ENCODE results near the gene SLC39A7.
A peak's percentile ranks its signal among the peaks of the same experiment; 100 is the strongest.
"Not testable (repeated sequence)": the region's sequence is repeated elsewhere in the genome, so short reads cannot be mapped to it uniquely, and the experiment has no call there.

SLC39A7 gene

DNA sequence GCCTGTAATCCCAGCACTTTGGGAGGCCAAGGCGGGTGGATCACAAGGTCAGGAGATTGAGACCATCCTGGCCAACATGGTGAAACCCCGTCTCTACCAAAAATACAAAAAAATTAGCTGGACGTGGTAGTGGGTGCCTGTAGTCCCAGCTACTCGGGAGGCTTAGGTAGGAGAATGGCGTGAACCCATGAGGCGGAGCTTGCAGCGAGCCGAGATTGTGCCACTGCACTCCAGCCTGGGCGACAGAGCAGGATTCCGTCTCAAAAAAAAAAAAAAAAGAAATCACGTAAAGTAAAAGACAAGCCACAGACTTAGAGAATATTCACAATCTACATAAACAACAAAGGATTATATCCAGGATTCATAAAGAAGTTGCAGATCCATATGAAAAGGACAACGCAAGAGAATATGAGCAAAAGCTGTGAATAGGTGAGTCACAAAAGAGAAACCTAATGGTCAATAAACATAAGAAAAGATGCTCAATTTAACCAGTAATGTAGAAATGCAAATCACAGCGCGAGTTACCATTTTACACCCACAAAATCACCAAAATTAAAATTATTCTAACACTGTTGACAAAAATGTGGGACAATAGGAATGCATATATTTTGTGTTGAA lies 25.9 kb downstream of the SLC39A7 start:
- not testable (repeated sequence) for FAIRE-seq; DNase-seq (ENCODE audit: low spot score)

DNA sequence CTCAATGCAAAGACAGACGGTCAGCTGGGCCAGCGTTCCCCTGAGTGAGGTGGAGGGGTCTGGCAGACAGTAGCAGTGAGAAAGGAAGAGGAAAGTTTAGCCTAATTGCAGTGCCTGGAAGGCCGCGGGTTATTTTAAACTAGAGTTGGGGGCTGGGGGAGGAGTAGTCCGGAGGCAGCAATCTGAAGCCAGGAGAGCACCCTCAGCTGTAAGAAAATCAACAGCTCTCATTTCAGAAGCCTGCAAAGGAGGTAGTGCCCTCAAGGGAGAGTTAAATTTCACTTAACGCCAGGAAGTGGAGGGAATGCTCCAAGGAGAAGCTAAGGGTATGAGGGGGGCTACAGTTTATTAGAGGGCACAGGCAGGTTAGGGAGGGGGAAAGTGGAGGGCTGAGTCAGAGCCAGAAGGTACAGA lies 34.6 kb downstream of the SLC39A7 start:
- DNase-seq (ENCODE audit: low spot score) = no peak
- FAIRE-seq = no peak

DNA sequence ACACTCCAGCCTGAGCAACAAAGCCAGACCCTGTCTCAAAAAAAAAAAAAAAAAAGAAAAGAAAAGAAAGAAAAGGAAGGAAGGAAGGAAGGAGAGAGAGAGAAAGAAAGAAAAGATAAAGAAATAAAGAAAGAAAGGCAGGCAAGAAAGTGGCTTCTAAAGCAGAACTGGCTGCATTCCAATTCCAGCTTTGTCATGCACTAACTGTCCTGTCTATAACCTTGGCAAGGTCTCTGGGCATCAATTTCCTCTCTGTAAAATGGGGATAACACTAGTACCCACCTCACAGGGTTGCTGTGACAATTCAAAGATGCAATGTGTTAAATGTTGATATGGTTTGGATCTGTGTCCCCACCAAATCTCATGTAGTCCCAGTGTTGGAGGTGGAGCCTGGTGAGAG lies 35.7 kb downstream of the SLC39A7 start:
- no peak for FAIRE-seq
- no peak for DNase-seq (ENCODE audit: low spot score)

DNA sequence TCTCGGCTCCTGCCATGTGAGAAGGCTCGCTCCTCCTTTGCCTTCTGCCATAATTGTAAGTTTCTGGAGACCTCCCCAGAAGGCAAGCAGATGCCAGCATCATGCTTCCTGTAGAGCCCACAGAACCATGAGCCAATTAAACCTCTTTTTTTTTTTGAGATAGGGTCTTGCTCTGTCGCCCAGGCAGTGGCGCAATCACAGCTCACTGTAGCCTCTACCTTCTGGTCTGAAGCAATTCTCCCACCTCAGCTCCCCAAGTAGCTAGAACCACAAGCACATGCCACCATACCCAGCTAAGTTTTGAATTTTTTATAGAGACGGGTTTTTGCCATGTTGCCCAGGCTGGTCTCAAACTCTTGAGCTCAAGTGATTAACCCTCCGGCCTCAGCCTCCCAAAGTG lies 36.2 kb downstream of the SLC39A7 start:
- FAIRE-seq (no peak), DNase-seq (ENCODE audit: low spot score) (no peak)

DNA sequence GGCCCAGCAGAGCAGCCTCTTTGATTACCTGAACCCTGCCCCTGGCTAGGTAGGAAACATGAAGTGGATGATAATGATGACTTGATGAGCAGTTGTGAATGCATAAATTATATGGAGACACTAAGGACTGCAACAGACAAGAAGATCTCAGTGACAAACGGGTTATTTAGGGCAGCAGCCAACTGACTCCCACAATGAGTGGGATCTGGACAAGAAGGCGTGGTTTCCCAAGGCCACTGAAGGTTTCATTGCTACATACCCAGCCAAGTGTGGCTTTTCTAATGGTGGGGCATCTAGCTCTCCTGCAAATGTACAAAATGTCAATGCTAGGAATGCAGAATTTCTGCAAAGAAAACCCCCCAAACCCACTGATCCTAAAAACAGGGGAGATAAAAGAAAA lies 37.1 kb downstream of the SLC39A7 start:
- FAIRE-seq (no peak), DNase-seq (ENCODE audit: low spot score) (no peak)

DNA sequence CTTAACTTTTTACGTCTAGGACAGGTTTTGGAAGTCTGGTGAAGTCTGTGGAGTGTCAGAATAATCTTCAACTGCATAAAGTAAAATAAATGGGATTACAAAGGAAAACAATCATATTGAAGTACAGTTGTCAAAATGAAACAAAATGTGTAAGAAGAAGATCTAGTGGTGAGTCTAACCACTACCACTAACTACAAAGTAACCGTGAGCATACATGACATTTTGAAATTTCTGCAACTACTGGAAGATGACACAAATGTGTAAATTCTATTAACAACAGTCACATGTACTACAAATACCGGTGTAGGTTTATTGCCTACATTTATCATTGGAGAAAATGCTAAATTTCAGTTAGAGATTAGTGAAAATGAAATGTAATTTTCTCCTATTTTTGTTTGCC lies 41.3 kb downstream of the SLC39A7 start:
- FAIRE-seq (no peak), DNase-seq (ENCODE audit: low spot score) (no peak)

DNA sequence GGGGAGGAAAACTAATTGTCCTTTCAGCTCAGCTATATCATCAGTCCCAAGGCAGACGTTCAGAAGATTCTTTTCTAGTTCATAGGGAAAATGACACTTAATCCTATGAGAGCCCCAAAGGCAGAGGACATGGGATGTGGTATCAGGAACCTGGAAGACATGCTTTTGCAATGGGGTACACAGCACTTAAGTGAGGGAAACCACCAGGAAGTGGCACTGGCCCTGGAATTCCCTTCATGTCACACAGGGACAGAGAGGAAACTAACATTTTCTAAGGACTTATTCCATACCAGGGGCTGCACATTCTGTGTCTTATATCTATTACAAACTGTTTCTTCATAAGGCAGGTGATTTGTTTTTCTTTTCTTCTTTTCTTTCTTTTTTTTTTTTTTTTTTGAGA lies 42.8 kb downstream of the SLC39A7 start:
- DNase-seq (ENCODE audit: low spot score) (no peak), FAIRE-seq (no peak)

DNA sequence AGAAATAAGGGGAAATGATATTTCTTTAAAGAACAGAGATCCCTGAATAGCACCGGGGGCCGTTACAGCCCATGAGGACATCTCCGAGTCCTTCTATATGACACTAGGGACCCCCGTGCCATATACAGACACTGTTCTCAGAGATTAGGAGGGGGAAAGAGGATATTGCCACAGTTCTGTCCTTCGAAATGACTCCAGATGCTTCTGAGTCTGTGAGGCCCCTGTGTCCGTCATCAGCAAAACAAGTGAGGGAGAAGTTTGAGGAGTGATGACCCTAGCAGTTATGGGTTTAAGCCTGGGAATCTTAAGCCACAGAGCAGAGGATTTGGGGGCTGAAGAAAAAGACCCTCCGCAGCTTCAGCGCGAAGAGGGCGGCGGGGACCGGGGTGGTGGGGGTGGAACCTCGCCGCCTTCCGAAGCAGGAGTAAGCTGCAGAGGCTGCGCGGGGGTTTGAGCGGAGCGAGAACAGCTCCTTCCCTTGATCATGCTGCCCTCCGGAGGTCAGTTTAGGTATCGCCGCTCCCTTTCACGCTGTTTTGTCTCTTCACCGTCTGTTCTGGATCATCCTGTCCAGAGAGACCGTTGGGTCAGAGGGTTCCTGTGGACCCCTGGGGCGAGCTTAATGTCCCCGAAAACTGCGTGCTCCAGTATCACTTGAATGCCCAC lies 47.4 kb downstream of the SLC39A7 start:
- DNase-seq (ENCODE audit: low spot score) (peak; percentile 75), FAIRE-seq (peak; percentile 72)

DNA sequence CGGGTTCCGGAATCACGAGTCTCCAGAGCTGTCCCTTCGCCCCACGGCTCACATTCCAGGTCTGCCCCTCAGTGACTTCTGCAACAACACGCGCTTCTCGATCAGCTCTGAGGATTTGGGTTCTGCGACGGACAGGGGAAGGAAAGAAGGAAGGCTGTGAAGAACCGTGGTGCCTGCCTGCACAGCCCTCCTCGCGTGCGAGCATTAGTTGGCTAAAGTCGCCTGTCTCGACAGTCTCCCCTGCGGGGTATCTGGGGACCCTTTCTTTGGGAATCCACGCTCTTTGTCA lies 47.9 kb downstream of the SLC39A7 start:
- no peak for DNase-seq (ENCODE audit: low spot score)
- no peak for FAIRE-seq

DNA sequence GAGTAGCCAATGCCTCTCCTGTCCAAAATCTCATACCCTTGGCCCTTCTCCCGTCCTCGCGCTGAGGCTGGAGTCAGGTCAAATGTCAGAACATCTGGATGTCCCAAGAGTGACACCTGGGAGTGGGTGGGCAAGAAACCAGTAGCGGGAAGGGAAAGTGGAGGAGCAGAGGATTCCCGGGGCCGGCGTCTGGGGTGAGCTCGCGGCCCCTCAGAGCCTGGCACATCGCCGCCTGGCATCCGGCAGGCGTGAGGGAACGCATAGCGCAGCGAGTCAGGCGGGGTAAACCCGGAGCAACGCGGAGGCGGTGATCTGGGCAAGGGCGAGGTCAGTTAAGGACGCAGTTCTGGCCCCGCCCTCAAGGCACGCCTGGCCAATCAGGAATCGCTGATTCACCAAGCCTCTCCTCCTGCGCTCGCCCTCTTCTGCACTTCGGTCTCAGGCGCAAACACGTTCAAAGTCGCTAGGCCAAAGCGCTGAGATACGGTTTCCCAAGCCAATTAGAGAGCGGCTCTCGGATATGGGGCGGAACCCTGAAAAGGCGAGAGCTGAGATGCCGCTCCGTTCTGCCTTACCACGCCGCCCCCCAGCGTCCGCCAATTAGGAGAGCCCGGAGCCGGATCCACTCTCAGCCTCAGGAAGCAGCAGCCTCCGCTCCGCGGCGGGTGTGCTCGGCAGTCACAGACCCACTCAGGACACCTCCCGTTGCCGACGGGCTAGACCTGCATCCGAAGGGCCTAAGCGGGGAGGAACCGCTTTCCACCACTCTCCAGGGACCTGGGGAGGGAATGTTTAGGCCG lies 48.5 kb downstream of the SLC39A7 start:
- peak; percentile 93 for DNase-seq (ENCODE audit: low spot score)
- peak; percentile 30 for FAIRE-seq

DNA sequence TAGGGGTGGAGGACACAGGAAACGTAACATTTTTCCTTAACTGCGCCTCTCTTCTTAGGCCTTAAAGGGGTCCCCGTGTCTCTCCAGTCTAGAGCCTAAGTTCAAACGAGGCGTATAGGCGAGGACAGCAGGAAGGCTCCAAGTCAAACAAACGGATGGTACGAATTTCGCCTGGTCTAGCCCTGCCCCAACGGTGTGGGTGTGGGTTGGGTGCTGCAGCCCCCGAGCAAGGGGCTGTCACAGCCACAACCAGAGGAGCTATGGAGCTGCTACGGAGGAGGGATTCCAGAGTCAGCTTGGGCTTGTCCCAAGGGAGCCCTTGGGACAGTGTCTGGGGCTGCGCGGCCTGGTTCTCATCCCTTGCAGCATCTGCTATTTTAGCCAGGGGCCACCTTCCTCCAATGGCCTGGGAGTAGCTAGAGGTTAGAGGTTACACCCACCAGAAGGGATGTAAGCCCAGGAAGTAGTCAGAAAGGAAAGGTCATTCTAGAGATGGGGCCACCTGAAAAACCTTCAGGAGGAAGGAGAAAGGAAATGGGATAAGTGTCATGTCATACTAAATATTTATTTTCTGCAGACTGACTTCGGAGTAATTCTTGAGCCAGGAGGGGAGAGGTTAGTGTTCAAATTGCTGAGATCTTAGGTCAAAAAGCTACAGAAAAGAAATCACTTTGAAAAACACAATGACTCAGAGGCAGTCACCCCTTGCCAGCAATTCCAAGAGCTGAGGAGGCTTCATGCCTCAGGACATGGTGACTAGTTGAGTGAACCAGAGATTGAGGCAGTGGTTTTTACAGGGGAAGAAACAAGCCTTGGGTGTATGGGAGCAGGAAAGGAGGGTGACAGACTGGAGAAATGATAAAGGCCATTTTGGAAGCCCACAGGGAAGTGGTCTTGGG lies 49.3 kb downstream of the SLC39A7 start:
- no peak for FAIRE-seq
- no peak for DNase-seq (ENCODE audit: low spot score)

DNA sequence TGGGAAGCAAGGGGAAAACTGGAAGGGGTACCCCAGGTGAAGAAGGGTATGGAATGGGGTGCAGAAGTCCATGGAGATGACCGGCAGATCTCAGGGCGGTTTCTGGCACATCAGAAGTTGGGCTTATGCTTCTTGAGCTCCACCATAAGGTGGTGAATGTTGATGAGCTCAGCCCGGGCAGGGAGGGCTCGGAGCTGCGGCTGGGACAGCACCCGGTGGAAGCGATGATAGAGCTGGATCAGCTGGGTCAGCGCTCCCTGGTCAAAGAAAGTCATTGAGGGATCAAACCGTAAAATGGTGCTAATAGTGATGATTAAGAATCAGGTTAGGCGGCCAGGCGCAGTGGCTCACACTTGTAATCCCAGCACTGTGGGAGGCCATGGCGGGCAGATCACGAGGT lies 50.1 kb downstream of the SLC39A7 start:
- no peak for DNase-seq (ENCODE audit: low spot score)
- no peak for FAIRE-seq

DNA sequence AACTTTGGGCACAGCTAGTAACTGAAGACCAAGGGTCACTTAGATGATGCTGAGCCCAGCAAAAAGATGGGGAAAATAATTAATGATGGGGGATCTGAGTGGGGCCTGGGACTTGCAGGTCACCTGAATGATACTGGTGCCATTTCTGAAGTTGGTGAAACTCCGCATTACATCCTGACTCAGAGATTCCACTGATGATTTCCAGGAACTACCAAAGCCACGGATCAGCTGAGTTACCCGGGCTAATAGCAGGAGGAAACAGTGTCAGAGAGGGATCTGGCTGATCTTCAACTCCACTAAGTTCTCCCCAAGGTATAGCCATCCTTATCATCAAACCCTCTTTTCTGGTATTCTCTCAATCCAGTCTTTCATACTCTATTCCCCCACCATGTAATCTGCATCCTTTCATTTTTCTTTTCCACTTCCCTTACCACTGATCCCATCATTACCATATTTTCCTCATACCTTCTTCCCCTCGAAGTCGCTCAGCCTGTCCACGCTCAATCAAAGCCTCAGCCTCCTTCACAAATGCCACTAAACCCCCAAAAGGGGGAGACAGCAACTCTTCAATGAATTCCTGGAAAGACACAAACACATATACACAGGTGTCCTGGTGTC lies 50.8 kb downstream of the SLC39A7 start:
- DNase-seq (ENCODE audit: low spot score) = no peak
- FAIRE-seq = no peak

DNA sequence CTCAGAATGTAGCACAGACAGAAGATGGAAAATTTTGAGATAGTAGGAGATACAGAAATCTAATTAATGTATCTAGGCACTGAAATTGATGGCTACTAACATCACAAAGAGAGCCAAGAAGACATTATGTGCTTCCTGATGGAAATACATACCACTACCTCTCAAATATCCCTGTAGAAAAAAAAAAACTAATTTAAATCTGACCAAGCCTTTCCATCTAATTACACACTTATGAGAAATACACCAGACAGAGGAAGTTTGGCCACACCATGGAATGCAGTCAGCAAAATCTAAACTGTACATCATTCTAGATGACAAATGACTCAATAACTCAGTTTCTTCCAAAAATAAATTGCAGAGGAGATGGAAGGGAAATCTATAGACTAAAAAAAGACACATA lies 52.1 kb downstream of the SLC39A7 start:
- FAIRE-seq = no peak
- no peak for DNase-seq (ENCODE audit: low spot score)

All from urothelium cell line (cell line).